Measurements from ENCODE around the gene CDC23.
A peak's percentile ranks its signal among the peaks of the same experiment; 100 is the strongest.

Gene CDC23, protein sequence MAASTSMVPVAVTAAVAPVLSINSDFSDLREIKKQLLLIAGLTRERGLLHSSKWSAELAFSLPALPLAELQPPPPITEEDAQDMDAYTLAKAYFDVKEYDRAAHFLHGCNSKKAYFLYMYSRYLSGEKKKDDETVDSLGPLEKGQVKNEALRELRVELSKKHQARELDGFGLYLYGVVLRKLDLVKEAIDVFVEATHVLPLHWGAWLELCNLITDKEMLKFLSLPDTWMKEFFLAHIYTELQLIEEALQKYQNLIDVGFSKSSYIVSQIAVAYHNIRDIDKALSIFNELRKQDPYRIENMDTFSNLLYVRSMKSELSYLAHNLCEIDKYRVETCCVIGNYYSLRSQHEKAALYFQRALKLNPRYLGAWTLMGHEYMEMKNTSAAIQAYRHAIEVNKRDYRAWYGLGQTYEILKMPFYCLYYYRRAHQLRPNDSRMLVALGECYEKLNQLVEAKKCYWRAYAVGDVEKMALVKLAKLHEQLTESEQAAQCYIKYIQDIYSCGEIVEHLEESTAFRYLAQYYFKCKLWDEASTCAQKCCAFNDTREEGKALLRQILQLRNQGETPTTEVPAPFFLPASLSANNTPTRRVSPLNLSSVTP

DNA sequence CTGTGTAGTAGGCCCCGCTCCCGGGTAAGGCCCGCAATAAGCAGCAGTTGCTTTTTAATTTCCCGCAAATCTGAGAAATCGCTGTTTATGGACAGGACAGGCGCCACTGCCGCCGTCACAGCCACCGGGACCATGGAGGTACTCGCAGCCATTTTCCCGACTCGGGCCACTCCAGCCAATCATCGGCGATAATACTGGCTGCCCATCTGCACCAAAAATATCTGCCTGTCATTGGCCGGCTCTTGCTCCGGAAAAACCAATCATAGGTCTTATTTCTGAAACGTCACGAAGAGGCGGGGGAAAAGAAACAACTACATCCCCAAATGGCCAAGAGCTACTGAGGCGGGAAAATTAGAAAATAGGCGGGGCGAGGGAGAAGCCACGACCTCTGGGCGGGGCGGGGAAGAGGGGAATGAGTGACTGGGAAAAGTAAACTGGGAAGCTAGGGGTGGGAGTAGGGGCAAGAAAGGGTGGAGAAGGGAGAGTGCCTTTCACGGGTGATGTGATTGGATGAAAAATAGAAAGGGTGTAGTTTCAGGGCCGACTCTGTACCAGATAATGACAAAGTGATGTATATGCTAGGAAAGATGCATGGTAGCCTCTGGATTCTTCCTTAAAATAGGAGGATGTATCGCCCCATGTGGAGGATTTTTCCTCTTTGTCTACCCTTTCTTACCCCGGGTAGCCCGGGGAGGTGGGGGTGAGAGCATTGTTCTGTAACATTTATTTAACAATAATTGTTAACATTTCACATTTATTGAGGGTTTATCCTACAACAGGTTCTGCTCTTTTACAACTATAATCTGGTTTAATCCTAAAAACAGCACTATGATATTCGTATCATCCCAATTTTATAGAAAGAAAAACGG is at the start of gene CDC23:
Gene CDC23, minus strand, starts transcription at position 163 of the 869 bp plus-strand sequence. Its CDS starts 11 bp downstream, at position 152.
- no peaks in the 10 kb centered on the region for H3K9me2 ChIP-seq (replicated peaks; ENCODE audit: control insufficient read depth, low read length)
- H3K4me2 ChIP-seq (ENCODE audit: low read length), result peak within 1 kb of the TSS; percentile 74
- H3F3A ChIP-seq (ENCODE audit: control insufficient read depth, insufficient read depth), result peaks cover 2% of the 10 kb centered on the region; the same call in 1 of the 2 replicates
- no peaks in the 10 kb centered on the region for H4K20me1 ChIP-seq (ENCODE audit: control insufficient read depth, insufficient read depth, low read depth, low read length)
- H3K36me3 ChIP-seq (ENCODE audit: control insufficient read depth, low read length), result peaks cover 23% of the 10 kb centered on the region
- H3K27me3 ChIP-seq (ENCODE audit: control insufficient read depth, low read length), result no peaks in the 10 kb centered on the region
- H3K27ac ChIP-seq (ENCODE audit: low read depth, low read length), result peak within 1 kb of the TSS; percentile 51
- peaks cover 48% of the 10 kb centered on the region for H3K79me2 ChIP-seq (ENCODE audit: control insufficient read depth, low read length)
- no peaks in the 10 kb centered on the region for H3K9me3 ChIP-seq (ENCODE audit: control insufficient read depth, insufficient read depth, low read length)
- TF ChIP-seq, protein P1, sequence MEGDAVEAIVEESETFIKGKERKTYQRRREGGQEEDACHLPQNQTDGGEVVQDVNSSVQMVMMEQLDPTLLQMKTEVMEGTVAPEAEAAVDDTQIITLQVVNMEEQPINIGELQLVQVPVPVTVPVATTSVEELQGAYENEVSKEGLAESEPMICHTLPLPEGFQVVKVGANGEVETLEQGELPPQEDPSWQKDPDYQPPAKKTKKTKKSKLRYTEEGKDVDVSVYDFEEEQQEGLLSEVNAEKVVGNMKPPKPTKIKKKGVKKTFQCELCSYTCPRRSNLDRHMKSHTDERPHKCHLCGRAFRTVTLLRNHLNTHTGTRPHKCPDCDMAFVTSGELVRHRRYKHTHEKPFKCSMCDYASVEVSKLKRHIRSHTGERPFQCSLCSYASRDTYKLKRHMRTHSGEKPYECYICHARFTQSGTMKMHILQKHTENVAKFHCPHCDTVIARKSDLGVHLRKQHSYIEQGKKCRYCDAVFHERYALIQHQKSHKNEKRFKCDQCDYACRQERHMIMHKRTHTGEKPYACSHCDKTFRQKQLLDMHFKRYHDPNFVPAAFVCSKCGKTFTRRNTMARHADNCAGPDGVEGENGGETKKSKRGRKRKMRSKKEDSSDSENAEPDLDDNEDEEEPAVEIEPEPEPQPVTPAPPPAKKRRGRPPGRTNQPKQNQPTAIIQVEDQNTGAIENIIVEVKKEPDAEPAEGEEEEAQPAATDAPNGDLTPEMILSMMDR (IDR thresholded peaks at IDR 0.05; ENCODE audit: low read depth, low read length, poor library complexity, severe bottlenecking), result no peak
- no peak for TF ChIP-seq EZH2phosphoT487 (IDR thresholded peaks at IDR 0.05; ENCODE audit: borderline replicate concordance, low read length)
- H3K4me1 ChIP-seq (ENCODE audit: control insufficient read depth, low read length), result peaks cover 18% of the 10 kb centered on the region
- H3K4me3 ChIP-seq (ENCODE audit: low read length), result peak within 1 kb of the TSS; percentile 95

DNA sequence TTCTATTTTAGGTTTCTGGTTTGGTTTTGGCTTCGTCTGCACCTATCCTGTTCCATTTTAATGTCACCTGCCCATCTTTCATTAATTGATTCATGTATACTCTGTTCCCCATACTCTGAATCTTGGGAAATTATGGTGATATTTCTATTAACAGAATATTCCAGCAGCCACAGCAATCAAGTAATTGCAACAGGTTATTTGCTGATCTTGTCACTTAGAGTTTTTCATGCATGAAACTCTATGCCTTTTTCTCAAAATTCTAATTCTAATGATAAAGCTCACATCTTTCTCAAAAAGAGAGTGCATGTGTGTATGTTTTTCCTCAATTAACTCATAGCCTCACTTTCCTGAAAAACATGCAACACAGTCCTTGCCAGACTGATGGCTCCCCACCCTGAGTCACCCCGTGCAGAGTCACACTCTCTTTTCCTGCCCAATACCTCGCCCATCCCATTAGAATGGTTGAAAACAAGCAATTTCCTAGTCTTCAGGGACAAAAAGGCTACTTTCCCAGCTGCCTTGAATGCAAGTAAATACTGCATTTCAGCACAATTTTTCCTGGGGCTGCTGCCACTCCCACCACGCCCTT is 45.7 kb upstream of the CDC23 start:
- Histone ChIP-seq H3K4me3 (ENCODE audit: low read length) (no peak overlapping the region), H3K4me1 (ENCODE audit: control insufficient read depth, low read length) (no peaks in the 10 kb centered on the region), H4K20me1 (ENCODE audit: control insufficient read depth, insufficient read depth, low read depth, low read length) (no peaks in the 10 kb centered on the region), H3K9me2 (replicated peaks; ENCODE audit: control insufficient read depth, low read length) (no peaks in the 10 kb centered on the region), H3K9me3 (ENCODE audit: control insufficient read depth, insufficient read depth, low read length) (no peaks in the 10 kb centered on the region), H3F3A (ENCODE audit: control insufficient read depth, insufficient read depth) (no peaks in the 10 kb centered on the region), H3K27ac (ENCODE audit: low read depth, low read length) (no peak overlapping the region), H3K79me2 (ENCODE audit: control insufficient read depth, low read length) (no peaks in the 10 kb centered on the region), H3K36me3 (ENCODE audit: control insufficient read depth, low read length) (no peaks in the 10 kb centered on the region), H3K27me3 (ENCODE audit: control insufficient read depth, low read length) (peaks cover 20% of the 10 kb centered on the region), H3K4me2 (ENCODE audit: low read length) (no peak overlapping the region)
- TF ChIP-seq, protein P1 (IDR thresholded peaks at IDR 0.05; ENCODE audit: low read depth, low read length, poor library complexity, severe bottlenecking), result no peak
- TF ChIP-seq EZH2phosphoT487 (IDR thresholded peaks at IDR 0.05; ENCODE audit: borderline replicate concordance, low read length), result no peak

DNA sequence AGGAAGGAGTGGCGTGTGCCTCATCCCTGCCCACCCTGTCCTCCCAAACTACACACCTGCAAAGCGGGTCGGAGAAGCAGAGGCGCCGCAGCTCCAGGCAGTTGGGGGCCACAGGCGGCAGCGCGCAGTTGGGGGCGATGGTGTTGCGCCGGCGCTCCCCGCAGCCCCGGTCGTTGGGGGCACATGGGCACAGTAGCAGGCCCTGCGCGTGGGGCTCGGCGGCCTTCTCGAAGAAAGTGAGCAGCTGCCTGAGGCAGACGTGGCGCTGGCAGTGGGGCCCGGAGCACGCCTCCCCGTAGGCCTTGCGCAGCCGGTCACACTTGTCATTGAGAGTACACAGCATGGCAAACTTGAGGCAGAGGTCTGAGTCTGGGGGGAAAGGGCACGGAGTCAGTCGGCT is 44.5 kb upstream of the CDC23 start:
- Histone ChIP-seq H3F3A (ENCODE audit: control insufficient read depth, insufficient read depth) (no peaks in the 10 kb centered on the region), H3K79me2 (ENCODE audit: control insufficient read depth, low read length) (no peaks in the 10 kb centered on the region), H3K9me3 (ENCODE audit: control insufficient read depth, insufficient read depth, low read length) (no peaks in the 10 kb centered on the region), H3K4me1 (ENCODE audit: control insufficient read depth, low read length) (no peaks in the 10 kb centered on the region), H3K36me3 (ENCODE audit: control insufficient read depth, low read length) (no peaks in the 10 kb centered on the region), H3K27me3 (ENCODE audit: control insufficient read depth, low read length) (peaks cover 25% of the 10 kb centered on the region), H3K27ac (ENCODE audit: low read depth, low read length) (no peak overlapping the region), H3K4me2 (ENCODE audit: low read length) (no peak overlapping the region), H3K9me2 (replicated peaks; ENCODE audit: control insufficient read depth, low read length) (no peaks in the 10 kb centered on the region), H3K4me3 (ENCODE audit: low read length) (no peak overlapping the region), H4K20me1 (ENCODE audit: control insufficient read depth, insufficient read depth, low read depth, low read length) (no peaks in the 10 kb centered on the region)
- TF ChIP-seq, protein P1 (IDR thresholded peaks at IDR 0.05; ENCODE audit: low read depth, low read length, poor library complexity, severe bottlenecking), result no peak
- no peak for TF ChIP-seq EZH2phosphoT487 (IDR thresholded peaks at IDR 0.05; ENCODE audit: borderline replicate concordance, low read length)

Data from DOHH2 (cell line).